OCI-LY3 (cell line): Measurements from ENCODE around the gene ANKS1B.

Experiments used
- EZH2phosphoT487 ChIP-seq: fragments of 200-600 bp; shearing (Covaris generic); IDR thresholded peaks from 2 replicates; pipeline ENCODE4 v1.6.1; 2018; ENCODE audit warnings: antibody characterized with exemption, mixed run types, low read depth
- TF ChIP-seq, protein P1 (sequence below): fragments of 200-600, 300-600 bp; sonication (generic); IDR thresholded peaks from 2 replicates; pipeline ENCODE4 v1.5.1; 2014; ENCODE audit warnings: antibody characterized with exemption, low read length, low read depth

DNA sequence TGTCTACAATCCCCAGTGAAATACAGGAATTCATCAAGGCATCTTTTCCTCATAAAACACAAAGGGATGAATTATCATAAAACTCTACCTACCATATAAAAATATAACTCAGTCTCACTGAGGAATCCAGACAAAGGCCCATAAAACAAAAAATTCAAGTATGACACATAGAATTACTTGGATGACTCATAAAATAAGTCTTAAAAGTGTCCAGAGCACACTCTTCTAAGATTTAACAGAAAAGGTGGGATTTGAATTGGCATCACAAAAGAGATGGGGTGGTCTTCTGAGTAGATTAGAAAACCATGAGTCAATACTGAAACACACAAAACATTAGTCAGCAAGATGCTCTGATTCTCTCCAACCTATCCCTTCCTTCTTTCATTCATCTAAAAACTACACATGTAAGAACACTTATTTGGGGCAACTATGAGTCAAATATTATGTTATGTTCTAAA is 539.8 kb downstream of the ANKS1B start:
- TF ChIP-seq, protein P1, sequence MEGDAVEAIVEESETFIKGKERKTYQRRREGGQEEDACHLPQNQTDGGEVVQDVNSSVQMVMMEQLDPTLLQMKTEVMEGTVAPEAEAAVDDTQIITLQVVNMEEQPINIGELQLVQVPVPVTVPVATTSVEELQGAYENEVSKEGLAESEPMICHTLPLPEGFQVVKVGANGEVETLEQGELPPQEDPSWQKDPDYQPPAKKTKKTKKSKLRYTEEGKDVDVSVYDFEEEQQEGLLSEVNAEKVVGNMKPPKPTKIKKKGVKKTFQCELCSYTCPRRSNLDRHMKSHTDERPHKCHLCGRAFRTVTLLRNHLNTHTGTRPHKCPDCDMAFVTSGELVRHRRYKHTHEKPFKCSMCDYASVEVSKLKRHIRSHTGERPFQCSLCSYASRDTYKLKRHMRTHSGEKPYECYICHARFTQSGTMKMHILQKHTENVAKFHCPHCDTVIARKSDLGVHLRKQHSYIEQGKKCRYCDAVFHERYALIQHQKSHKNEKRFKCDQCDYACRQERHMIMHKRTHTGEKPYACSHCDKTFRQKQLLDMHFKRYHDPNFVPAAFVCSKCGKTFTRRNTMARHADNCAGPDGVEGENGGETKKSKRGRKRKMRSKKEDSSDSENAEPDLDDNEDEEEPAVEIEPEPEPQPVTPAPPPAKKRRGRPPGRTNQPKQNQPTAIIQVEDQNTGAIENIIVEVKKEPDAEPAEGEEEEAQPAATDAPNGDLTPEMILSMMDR = no peak
- TF ChIP-seq EZH2phosphoT487 = no peak
